Left colon (tissue), 2 donors: ENCODE data around the gene CTBS. TPM values are rescaled to one million over a fixed set of nuclear protein-coding genes. Genes with fewer than 3 reads are reported as not detected.
"Not testable (repeated sequence)": the region's sequence is repeated elsewhere in the genome, so short reads cannot be mapped to it uniquely, and the experiment has no call there.

Experiments
- ATAC-seq: fragments of 200-7000 bp; cut with Tn5 transposase; one replicate; pipeline ENCODE4 v1.9.1; 2020; ENCODE audit warnings: mild to moderate bottlenecking, moderate library complexity
- DNase-seq, 2 donors: peaks; one replicate each; pipeline ENCODE4 v3.0.0-alpha.2; 2020
- intact Hi-C, 2 donors: fragments of 100-400 bp; cut with DNase I in 1 of 2; cut with micrococcal nuclease in 1 of 2; formaldehyde crosslinking; loops; one replicate each; pipeline versions ENCODE4 v1.11.2 to v1.14.0; 2022; cut with DNase I, micrococcal nuclease
- total RNA-seq, 2 donors: library from RNA; stranded (reverse); fragmentation: NEBNext Ultra II Directional; extraction: Animal tissue kit (Norgen Biotek cat#: 25700); gene quantifications; one replicate each; pipeline ENCODE4 v1.2.1, GENCODE V29; 2021
- donor health status: DM: no; HTN: no; CAD: no.
- donor health status: DM: yes; HTN: yes; CAD: no.

The CTBS gene
- total RNA-seq, 2 donors from 2014 or later, result 20.5 to 23.7 TPM

DNA sequence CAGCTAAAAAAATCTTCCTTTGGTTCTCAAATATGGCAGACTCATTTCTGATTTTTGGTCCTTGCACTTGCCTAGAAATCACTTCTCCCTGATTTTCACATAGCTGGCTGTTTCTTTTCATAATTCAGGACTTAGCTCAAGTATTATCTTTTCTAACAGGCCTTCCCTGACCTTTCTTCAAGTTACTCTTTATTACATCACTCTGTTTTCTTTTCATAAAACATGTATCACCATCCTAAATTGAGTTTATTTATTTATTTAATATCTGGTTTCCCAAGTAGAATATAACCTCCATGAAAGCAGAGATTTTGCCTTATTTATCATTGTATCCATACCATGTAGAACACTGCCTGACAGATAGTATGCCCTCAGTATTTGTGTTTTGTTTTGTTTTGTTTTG is 49.6 kb downstream of the CTBS start:
- DNase-seq (no peak), ATAC-seq (no peak)
- intact Hi-C loops, result no loop called here

DNA sequence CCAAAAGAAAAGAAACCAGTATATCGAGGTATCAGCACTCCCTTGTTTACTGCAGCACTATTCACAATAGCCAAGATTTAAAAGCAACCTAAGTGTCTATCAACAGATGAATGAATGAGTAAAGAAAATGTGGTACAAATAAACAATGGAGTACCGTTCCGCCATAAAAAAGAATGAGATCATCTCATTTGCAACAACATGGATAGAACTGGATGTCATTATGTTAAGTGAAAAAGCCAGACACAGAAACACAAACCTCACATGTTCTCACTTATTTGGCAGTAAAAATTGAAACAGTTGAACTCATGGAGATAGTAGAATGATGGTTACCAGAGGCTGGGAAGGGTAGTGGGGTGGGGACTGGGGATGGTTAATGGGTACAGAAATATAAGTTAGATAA is 63.6 kb downstream of the CTBS start:
- intact Hi-C loops, result no loop called here
- ATAC-seq, result no peak
- no peak for DNase-seq

DNA sequence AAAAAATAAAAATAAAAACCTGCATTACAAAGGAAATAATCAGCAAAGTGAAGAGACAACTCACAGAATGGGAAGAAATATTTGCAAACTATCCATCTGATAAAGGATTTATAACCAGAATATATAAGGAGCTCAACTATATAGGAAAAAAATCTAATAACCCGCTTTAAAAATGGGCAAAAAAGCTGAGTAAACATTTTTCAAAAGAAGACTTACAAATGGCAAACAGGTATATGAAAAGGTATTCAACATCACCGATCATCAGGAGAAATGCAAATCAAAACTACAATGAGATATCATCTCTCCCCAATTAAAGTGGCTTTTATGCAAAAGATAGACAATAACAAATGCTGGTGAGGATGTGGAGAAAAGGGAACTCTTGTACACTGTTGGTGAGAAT is 64.1 kb downstream of the CTBS start:
- DNase-seq (no peak), ATAC-seq (no peak)
- intact Hi-C loops, result no loop called here

DNA sequence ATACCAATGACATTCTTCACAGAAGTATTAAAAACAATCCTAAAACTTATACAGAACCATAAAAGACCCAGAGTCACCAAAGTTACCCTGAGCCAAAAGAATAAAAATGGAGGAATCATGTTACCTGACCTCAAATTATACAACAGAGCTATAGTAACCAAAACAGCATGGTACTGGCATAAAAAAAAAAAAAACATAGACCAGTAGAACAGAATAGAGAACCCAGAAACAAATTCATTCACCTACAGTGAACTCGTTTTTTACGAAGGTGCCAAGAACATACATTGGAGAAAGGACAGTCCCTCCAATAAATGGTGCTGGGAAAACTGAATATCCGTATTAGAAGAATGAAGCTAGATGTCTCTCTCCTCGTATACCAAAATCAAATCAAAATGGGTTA is 65.2 kb downstream of the CTBS start:
- intact Hi-C loops, result loop anchor here in 1 of 2 donors (10.0 kb wide), 1 partner anchor 66 kb away; the partner anchor contains the start of gene CTBS
- ATAC-seq, result no peak
- DNase-seq, result no peak

DNA sequence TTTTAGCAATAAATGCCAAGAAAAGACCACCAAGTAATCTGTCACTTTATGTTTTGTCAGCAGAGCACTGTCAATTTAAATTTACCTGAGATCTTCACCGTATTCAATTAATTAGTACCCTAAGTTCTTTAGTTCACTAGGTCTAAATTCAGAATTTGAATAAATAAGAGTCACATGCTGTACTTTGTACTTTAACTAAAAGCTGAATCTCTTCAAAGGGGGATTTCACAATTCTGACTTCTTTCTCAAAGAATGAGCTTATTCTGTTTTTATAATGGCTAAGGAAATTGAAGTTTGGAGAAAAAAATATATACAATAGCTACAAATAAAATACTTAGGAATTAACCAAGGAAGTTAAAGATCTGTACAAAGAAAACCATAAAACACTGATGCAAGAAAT is 65.7 kb downstream of the CTBS start:
- DNase-seq (no peak), ATAC-seq (no peak)
- intact Hi-C loops, result loop anchor here in 1 of 2 donors (10.0 kb wide), 1 partner anchor 66 kb away; the partner anchor contains the start of gene CTBS

DNA sequence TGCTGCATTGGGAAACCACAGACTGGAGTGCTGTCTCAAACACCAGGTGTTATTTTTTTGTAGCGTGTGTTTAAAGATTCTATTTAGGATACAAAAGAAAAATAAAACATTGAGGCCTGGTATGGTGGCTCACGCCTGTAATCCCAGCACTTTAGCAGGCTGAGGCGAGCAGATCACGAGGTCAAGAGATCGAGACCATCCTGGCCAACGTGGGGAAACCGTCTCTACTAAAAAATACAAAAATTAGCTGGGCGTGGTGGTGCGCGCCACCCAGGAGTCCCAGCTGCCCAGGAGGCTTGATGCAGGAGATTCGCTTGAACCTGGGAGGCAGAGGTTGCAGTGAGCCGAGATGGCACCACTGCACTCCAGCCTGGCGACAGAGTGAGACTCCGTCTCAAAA is 66.4 kb downstream of the CTBS start:
- not testable (repeated sequence) for ATAC-seq, DNase-seq
- intact Hi-C loops, result loop anchor here in 1 of 2 donors (10.0 kb wide), 1 partner anchor 67 kb away; the partner anchor contains the start of gene CTBS

DNA sequence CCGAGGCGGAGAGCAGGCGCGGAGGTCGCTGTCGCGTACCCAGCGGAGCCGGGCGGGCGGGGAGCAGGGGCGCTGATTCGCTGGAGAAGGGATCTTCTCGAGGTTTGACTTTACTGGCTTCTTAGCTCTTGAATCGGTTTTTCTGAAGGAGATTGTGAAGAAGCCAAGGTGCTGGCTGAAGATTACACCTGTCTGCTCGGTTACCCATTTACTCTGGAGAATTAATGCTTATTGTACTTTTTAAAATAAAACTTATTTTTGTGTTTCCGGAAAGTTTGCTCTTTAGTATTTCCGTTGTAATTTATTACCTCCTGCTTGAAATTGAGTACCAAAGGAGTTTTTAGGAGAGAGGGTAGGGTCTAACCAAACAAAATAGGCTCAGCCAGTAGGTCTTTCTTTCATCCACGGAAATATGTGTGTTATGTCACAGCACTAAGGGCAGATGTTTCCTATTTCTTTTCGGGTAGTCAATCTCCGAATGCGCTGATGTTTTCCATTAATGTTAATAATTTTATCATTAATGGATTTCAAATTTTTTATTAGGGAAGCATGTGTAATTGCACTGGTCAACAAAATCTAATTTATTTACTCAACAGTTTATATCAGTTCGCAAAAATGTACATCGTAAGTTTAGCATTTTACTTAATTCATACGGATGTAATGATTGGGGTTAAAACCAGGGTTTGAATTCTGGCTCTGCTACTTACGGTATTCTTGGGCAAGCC is 67.3 kb downstream of the CTBS start:
- ATAC-seq (no peak), DNase-seq (no peak)
- intact Hi-C loops, result loop anchor here in 1 of 2 donors (10.0 kb wide), 1 partner anchor 68 kb away; the partner anchor contains the start of gene CTBS

DNA sequence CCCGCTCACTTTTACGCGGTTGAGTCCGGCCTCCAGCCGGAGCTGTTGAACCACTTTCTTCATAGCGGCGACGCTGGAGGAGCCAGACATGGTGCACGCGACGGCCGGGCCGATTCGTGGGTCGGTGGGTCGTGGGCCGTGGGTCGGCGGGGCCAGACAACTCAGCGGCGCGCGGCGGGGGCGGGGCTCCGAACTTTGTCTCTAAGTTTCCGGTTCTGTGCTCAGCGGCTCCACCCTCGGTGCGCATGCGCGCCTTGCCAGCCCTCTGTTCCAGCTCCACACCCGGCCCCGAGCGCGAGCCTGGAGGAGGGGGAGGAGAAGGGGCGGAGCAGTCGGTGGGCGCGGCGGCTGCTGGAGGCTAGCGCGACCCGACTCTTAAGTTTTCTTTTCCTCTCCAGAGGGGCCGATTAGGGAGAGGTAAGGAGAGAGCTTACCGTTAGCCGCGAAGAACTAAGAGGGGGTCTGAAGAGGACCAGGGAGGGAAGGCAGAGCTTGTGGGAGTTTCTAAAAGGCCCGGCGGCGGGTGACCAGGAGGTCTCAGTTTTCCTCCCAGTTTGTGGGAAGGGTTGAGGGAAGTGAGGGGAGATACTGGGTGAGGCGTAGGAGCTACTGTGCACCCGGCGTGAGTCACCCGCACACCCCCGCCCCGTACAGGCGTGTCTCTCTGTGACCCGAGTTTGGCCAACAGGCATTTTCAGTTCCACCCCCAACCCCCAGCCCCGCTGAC is 68.1 kb downstream of the CTBS start, which contains the start of the genes GNG5 and SPATA1:
GNG5 (minus strand) TSS at position 580 of the 727 bp plus-strand sequence; CDS start at position 90, 490 bp downstream.
SPATA1 (plus strand) TSS at position 385 of the 727 bp plus-strand sequence. CDS start 9,974 bp downstream, outside the sequence.
- ATAC-seq (peak; percentile 93), DNase-seq (peak; percentile 98 to 100)
- intact Hi-C loops, result loop anchor here in 1 of 2 donors (10.0 kb wide), 1 partner anchor 69 kb away; the partner anchor contains the start of gene CTBS

DNA sequence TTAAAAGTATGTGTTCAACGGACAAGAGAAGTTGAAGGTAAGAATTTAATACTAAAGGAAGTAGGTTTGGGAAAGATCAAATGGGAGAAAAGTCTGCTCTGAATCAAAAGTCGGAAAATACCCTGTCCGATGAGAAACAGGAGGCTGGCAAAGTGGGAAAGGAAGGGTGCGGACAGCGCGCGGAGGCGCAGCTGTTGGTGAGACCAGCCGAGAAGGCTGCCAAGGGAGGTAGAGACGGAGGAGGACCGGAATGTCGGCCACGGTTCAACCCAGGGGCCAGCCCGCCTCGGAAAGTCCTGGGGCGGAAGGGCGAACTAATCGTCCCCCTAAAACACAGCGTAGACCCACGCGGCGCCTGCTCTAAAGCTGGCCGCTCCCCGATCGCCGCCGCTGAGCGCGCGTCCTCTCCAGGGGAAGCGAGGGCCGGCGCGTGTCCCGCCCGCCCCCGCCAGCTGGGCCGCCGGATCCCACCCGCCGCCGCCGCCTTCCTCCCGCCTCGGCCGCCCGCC is 68.7 kb downstream of the CTBS start:
- ATAC-seq (peak; percentile 56), DNase-seq (peak in 1 of 2 donors; percentile 54)
- intact Hi-C loops, result loop anchor here in 1 of 2 donors (10.0 kb wide), 1 partner anchor 69 kb away; the partner anchor contains the start of gene CTBS

DNA sequence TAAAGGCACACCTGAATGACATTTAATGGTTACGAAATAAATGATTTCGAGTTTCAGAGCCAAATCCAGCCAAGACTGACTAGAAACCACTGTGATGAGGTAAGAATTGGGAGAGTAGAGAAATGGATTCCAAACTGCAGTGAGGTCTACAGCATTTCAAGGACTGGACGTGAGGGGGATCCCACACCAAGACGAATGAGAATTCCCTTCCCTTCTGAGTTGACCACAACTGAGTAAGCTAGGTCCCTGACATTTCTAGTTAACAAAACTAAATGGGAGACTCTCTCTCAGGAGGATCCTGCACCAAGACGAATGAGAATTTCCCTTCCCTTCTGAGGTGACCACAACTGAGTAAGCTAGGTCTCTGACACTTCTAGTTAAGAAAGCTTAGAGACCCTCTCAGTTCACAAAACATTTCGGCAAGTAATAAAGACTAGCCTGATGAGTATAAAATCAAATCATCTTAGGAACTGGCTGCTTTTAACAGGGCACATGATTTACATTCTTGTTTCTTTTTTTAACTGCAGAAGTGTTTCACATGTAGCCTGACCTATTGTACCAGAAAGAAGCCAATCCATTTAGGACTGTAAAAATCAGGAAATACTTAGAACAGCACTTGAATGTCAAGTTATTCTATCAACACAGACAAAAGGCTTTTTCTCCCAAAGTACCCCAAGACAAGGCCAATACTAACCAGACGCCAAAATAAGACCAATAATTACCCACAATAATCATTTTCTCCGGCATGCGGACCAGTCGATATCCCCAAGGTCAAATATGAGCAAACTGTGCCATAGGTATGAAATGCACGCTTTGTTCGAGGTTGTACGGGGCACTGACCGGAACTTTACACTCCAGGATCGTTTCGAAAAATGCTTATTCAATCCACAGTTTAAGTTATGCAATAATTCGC is 69.4 kb downstream of the CTBS start:
- intact Hi-C loops, result loop anchor here in 1 of 2 donors (10.0 kb wide), 1 partner anchor 70 kb away; the partner anchor contains the start of gene CTBS
- DNase-seq (peak in 1 of 2 donors; percentile 16), ATAC-seq (no peak)

DNA sequence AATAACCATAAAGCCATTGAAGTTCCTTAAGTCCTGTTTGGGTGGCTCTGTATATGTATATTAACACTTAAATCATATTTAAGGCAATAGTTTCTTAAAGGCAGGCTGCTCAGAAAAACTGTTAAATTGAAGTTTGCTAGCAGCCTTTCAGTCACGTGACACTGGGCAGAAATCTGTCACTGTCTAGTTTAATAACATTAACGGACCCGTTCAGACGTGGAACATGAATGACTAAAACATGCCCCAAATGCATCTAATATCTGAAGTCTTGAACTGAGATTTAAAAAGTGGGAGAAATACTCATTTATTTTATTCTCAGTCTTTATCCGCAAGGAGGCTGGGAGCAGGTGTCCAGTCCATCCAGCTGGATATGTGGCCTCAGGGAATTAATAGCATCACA is 71.3 kb downstream of the CTBS start:
- intact Hi-C loops, result loop anchor here in 1 of 2 donors (10.0 kb wide), 1 partner anchor 72 kb away; the partner anchor contains the start of gene CTBS
- ATAC-seq (no peak), DNase-seq (no peak)

Other genes starting within 250 kb of the CTBS start
- gene DNASE2B, start 176.0 kb downstream of the CTBS start, total RNA-seq, result 1 to 10 TPM in 1 of 2 donors, under 1 TPM in 1; 0.70 to 1.3 TPM
- 10 to 100 TPM; 23.5 to 25.2 TPM for gene RPF1, start 95.2 kb downstream of the CTBS start, total RNA-seq
- 1 to 10 TPM in 1 of 2 donors, under 1 TPM in 1; 0.61 to 1.1 TPM for gene SPATA1, start 68.1 kb downstream of the CTBS start, total RNA-seq
- gene GNG5, start 67.9 kb downstream of the CTBS start, total RNA-seq, result 100 to 1,000 TPM; 126 to 148 TPM
- 10 to 100 TPM; 12.6 to 14.0 TPM for gene SSX2IP, start 116.0 kb upstream of the CTBS start, total RNA-seq